ENCODE measurements around the gene SLC10A7.

SLC10A7 gene

DNA sequence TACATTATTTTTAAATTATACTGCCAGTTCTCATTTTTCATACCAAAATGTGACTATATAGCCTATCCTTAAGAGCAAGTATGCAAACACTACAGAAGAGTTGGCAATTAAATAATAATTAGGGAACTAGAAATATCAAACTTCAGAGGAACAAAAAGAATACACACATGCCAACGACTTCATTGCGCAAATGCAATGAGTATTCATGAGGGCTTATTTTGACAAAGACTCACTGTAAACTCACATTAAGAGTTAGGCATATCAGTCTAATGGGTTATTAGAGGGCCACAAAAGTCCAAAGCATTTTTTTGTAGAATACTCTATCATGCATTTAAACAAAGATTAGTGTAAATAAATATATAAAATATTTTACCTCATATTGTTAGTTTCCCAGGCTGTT lies 31.6 kb downstream of the SLC10A7 start:
- no peak for DNase-seq

DNA sequence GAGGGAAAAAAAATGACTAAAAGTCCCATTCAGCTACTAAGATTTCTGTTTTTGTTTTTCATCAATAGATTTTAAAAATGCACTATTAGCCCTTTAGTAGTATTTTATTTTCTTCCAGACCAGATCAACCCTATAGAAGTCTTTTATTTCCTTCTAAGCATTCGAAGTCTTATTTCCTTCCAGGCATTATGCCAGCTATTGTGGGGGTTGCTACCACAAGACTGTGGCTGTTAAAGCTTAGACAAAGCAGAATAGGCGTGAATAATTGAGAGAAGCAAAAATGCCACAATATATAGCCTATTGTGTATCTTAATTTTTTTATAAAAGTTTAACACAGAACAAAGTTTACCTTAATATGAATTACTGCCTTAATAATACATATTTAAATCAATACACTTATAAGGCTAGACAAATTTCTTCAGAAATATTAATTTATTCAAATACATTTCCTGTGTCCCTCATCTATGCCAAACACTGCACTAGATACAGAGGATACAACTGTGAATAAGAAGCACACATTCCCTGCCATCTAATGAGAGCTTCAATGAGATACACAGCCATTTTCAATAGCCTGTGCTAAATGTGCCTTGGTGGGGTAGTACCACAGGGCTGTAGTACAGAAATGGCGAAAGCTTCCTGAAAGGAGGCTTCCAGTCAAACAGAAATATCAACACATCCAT lies 33.1 kb downstream of the SLC10A7 start:
- DNase-seq, result no peak

DNA sequence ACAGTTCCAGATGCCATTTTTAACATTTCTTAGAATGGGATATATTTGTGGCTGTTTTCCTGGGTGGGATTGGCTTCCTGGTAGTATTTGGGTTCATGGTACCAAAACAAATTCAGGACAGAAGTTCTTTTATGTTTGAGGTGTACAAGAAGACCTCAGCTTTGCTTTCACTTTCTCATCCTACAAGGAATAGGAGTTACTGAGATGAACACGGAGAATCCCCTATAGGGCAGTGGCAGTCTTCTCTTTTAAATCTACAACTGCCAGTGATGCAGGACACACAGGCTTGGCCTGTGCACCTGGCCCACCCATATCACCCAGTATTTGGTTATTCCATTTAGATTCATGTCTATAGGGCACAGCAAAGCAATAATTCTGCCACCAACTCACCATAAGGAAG lies 35.2 kb downstream of the SLC10A7 start:
- DNase-seq, result no peak

DNA sequence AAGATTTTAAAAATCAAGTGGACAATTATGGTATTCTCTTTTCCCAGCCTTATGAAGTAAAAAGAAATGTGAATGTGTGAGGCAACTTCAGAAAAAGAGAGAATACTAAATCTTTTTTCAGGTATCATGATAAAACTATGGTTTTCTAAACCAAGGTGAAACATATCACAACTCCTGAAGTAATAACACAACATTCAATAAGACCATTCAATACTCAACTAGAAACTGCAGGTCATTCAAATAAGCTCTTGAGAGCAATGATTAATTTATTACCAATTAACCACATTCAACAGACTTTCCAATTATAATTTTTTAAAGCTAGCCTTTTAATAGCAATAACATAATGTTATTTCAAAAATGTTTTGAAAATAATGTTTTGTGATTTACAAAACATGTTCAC lies 35.8 kb downstream of the SLC10A7 start:
- DNase-seq, result no peak

DNA sequence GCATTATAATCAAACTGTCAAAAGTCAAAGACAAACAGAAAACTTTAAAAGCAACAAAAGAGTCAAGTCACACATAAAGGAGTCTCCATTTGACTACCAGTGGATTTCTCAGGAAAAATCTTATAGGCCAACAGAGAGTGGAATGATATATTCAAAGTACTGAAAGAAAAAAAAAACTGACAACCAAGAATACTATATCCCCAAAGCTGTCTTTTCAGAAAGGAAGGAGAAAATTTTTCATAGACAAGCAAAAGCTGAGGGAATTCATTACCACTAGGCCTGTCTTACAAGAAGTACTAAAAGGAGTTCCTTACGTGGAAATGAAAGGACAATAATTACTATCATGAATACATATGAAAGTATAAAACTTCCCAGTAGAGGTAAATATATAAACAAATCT lies 39.0 kb downstream of the SLC10A7 start:
- no peak for DNase-seq

DNA sequence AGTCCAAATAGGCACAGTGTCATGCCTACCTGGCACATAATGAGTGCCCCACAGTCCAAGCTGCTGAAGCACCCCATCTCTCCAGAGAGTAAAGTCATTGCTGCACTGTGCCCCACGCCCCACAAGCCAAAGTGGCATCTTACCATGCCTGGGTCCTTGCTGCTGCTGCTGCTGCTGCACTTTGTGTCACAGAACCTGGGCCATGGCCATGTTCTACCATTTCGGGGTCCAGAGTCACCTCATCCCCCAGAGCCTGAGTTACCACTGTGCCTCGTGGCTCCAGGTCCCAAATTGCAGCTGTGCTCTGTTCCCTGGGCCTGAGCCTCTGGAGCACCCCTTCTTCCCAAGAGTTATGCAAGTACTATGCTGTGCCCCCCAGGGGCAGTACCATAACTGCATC lies 40.5 kb downstream of the SLC10A7 start:
- DNase-seq, result no peak

DNA sequence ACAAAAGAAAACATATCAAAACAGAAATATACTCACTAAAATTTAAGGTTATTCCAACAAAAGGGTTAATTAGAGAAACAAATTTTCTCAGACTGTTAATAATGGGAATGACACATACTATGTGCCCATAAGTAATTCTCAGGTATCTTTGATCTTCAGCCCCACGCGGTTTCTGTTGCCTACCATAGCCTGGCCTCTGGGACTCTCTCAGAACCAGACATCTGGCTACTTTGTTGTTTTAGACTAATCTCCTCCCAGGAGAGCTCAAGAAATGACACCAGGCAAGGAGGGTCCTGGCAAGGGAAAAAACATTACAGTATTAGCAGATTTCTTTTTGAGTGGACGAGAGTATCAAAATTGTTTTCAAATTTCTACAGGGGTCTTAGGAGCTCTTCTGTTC lies 43.7 kb downstream of the SLC10A7 start:
- DNase-seq, result no peak

DNA sequence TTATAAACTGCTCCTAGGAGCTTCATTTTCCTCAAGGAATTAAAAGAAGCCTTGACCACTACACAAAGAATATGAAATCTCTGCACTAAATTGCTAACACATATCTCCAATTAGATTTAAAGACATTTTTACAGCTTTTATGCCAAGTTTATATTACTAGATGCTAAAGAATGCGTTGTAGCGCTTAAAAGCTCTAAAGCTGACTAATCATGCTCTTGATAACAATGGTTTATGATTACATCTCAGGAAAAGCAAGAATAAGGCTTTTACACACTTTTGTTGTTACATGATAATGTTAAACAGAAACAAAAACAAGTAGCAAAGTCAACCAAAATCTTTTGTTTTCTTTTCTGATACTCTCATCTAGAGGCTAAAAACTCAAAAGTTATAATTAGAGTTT lies 44.7 kb downstream of the SLC10A7 start:
- no peak for DNase-seq

DNA sequence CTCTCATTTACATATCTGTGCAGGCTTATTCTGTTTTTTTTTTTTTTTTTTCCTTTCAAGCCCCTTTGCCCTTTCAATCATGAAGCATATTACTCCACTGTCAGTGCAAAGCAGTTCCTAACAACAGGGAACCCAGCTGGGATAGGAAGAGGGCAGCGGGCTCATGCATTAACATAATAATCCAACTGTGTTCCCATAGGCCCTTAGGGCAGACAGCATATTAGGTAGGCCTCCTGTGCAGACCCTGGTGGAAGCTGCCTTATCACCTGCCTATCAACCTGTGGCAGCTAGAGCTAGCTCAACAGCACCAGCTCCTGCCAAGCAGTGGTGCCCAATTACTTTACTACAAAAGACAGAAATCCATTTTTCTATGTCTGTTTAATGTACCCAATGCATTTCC lies 49.3 kb downstream of the SLC10A7 start:
- no peak for DNase-seq

DNA sequence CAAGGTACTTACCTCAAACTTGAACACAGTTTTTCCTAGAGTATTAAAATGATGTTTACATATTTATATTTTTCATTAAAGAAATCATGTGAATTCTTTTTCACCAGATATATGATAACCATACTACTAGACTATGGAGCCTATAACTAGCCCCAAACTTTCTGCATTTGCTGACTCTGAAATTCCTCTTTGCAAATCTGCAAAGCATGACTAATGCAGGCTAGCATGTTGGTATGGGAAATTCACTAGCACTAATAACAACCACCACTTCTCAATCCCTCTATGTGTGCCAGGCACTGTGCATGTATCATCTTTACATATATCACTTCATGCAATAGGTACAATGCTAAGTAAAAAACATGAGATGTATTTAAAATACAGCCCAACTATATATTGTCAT lies 51.1 kb downstream of the SLC10A7 start:
- no peak for DNase-seq

DNA sequence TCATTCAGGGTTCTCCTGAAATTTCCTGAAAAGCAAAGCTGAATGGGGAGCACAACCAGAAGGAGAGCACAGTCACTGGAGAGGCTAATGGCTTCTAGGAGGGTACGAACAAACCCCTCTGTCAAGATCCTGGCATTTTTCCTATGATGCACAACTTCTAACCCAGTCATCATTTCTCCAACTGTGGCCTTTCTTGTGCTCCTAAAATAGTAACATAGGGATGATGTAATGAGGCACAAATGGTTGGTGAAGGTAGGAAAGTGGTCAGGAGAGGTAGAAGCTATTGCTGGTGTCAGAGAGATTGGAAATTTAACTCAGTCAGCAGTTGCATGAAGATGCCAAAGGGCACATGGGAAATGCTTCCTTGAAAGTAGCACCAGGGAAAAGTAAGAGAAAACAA lies 52.7 kb downstream of the SLC10A7 start:
- no peak for DNase-seq

DNA sequence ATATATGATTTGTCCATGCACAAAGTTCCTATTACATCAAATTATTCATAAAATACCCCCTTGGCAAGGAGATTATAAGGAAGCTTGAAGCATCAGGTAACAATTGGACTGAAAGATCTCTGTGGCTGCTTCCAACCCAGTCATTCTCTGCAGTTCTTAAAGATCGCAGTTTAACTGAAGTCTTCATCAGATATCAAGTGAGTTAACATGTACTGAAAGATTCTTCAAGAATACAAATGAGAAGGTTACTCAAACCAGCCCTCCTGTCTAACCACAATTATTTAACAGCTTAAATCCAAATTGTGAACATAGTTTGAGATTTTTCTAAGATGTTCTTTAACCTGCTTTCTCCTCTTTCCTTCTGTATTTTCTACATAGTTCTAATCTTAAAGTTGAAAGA lies 56.1 kb downstream of the SLC10A7 start:
- DNase-seq, result no peak

DNA sequence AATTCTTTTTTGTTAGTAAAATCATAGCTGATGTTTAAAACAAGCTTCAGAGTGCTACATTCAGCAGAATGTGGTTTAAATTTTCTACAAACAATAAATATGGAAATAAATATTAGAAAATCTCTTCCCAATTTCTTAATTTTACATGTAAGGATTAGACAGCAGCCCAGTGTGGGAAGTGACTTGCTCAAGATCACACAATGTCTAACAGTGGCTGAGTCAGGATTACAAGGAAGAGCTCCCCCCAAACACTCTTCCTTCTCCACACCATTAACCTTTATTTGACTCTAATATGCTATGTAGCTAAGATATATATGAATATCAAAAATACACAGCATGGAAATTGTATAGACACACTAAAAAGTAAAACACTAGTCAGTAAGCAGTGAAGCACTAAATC lies 59.5 kb downstream of the SLC10A7 start:
- DNase-seq, result no peak

DNA sequence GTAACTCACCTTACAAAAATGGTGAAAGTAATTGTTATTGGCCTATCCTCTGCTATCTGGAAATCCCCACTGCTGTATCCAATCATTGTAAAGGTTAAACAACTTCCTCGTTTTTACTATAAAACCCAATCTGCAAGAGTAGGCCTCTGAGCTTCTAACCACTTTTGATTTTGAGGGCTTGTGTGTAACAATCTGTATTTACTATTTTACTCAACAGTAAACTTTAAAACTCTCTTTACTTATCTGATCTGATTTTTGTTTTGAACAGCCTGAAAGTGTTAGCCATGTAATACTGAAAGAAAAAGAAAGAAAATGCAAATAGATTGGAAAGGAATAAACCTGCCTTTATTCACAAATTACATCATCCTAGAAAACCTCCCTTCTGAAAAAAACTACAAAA lies 63.1 kb downstream of the SLC10A7 start:
- no peak for DNase-seq

DNA sequence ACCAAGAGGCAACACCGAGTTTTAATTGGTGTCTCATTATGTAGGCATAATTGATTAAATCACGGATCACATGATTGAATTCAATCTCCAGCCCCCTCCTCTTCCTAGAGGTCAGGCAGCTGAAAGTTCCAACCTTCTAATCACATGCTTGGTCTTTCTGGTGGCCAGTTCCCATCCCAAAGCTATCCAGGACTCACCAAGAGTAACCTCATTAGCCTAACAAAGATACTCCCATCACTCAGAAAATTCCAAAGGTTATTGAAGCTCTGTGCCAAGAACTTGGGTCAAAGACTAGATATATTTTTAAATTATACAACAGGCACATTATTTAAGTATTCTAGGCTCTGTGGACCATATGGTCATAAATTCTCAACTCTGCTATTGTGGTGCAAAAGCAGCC lies 65.1 kb downstream of the SLC10A7 start:
- no peak for DNase-seq

DNA sequence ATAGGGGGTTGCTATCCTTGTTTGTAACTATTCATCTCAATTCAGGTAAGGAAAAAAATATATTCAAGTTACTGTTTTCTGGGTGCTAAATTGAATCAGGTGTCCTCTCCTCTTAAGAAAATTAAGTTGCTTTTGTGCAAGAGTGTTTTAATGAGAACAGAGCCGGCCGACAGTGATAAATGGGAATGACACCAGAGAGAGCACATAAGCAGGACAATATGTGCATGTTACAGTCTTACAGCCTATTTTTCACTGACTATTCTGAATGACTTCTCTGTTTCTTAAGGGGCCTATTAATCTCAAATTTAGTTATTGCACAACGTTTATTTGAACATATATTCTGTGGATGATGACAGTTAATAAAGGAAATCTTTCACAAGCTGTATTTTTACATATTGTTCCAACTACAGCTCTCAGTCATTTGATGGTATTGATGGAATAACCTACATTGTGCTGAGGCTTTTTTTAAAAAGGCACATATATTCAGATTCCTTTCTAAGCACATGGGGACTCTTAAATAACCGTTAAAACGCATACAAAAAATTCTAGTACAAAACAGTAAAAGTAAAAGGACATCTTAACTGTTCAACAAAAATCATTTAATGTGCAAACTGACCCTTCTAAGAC lies 68.4 kb downstream of the SLC10A7 start:
- no peak for DNase-seq

DNA sequence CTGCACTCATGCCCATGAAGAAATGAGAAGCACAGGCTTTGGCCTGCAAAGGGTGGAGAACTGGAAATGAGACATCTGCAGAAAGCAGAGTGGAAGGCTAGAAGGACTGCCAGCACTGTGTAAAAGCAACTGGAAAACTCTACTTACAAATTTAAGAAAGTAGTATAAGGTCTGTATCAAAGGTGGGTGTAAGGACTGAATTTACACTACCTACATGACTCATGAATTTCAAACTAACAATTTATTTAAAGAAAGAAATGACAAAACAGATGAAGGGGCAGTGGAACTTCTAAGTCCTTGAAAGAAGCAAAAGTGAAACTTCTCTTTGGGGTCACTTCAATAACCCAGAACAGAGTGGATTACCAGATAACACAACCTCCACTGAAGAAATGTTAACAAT lies 71.2 kb downstream of the SLC10A7 start:
- no peak for DNase-seq

DNA sequence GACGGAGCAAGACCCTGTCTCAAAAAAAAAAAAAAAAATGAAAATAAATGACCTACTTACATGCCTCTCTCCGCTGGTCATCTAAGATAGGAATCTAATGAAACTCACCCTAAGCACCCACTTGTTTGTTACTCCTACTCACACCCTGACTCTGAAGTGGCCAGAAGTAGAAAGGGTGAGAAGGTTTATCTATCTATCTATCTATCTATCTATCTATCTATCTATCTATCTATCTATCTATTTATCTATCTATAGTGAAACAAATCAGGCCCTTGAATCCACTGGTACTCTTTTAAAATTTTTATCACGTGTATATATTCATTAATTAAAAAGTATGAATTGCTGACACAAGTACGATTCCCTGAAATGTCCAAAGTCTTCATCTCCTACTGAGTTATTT lies 75.2 kb downstream of the SLC10A7 start:
- no peak for DNase-seq

DNA sequence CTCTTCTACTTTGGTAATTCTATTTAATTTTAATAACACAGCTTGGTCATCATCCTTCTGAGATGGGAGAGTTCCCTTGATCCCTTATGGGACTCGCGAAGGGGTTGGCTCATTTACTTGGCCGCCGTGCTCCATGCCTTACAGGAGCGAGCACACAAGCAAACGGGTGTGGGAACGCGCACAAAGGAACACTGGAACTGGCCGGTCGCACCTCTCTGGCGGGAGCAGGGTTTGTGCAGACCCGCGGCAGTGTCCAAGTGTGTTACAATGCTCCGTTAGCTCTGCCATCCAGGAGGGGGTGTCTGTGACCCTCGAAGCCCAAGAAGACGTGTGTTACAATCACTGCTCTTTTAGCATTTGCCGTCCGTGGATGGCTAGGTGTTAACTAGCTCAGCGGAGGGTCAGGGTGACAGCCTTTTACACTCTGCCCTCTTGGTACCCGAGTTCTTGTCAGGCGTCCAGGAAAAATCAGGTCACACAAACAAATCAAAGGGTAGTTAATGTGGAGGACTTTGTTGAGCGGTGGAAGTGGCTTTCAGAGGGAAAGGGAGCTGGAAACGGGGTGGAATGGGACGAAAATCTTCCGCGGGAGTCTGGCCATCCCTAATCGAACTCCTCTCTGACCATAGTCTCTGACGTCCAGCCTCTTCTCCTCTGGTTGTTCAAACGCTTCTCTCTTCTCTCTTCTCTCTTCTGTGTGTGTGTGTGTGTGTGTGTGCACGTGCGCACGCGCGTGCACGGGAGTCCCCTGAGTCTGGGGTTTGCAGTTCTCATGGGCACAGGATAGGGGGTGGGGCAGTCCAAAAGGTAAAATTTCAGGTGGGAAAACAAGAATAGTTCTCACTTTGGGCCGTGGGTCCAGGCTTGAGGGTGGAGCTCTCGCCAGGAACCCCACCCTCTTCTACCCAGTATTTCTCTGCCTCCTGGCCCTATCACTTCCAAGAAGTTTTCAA lies 76.3 kb downstream of the SLC10A7 start:
- no peak for DNase-seq

DNA sequence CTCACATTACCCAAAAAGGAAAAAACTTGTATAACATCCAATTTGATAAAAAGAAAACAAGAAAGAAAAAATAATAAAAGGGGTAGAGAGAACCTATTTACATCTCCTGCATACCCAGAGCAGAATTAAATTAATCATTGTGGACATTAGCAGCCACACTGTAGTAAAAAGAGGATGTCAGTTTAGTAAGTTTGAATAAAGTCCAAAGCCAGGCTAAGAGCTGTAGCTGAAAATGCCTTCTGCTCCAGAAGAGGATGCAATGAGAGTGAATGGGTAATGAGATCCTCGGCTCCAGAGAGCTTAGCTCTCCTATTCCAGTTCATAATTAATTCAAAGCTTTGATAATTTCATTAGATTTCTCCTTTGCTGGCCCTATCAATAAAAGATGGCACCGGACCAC lies 78.2 kb downstream of the SLC10A7 start:
- DNase-seq, result no peak

DNA sequence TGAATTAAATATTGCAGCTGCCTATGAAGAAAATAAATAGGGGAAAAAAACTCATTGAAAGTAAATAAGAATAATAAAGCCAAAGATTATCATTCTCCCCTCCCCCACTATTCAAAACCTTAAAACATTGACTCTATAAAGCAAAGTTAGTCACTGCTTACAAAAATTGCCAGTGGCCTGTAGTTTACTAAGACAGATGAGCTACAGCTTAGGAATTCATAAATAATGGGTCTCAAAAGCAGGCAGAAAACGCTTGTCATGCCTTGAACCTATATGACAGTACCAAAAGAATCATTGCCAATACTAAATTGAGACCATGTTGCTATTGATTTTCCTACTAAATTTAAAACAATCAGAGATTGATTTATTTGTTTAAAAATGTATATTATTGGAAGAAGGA lies 78.9 kb downstream of the SLC10A7 start:
- no peak for DNase-seq

DNA sequence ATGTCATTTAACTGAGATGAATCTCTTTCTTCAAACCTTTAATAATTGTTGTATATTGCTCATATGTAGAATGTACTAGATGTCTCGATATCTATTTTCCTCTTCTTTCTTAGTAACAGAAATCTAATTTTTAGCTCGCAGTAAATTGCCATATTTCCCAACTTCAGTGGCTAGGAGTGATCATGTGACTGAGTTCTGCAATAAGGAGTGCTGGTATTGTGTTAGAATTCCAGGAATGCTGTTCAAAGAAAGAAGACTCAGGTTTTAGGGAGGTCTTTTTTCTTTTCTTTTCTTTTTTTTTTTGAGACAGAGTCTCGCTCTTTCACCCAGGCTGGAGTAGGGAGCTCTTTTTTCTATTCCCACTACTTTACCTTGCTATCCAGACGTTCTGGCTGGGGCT lies 81.7 kb downstream of the SLC10A7 start:
- DNase-seq, result no peak

DNA sequence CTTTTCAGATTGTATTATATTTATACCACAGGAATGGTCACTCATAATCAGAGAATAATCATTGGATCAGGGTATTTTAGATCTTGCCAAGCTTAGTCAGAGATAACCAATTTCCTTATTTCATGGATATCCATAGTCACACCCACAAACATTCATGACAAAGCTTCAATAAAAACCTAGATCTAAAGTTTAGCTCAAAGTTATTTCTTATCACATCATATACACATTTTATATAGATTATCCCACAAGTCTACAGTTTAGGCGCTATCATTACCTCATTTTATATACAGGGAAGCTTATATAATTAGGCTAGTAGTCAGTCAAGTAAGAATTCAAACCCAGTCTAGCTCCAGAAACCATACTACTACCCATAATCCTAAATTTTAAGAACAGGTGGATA lies 82.3 kb downstream of the SLC10A7 start:
- DNase-seq, result no peak

DNA sequence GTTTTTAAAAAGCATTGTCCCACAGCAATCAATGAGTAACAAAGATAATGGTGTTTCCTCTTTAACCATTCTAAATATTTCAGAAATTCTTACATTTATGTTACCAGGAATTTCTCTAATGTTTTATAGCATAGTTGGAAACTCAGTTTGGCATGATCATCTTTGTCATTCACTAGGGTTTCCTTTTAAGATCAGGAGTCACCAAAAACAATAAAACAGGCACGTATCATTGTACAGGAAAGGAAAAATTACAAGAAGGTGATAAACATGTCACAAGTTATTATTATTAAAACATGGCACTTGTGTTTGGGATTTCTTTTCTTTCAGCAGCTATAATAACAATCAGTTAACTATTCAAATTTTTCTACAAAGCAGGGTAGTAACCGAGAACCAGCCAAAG lies 84.0 kb downstream of the SLC10A7 start:
- no peak for DNase-seq
